GM13977 (cell line): Measurements from ENCODE around the gene GIMAP2.

Experiments
- DNase-seq: peaks from one replicate; pipeline ENCODE4 v3.0.0; 2012; ENCODE audit warnings: low spot score
- in situ Hi-C: fragments of 300-500 bp; cut with MboI; formaldehyde crosslinking; loops from one replicate; pipeline ENCODE4 v1.12.0; 2022; ENCODE audit warnings: low sequenced_read_pairs, low pct_unique_long_range_greater_than_20kb, mixed read lengths, inconsistent platforms; ENCODE audit not compliant: unreplicated experiment
- TF ChIP-seq, protein P1 (sequence below): IDR thresholded peaks from 2 replicates; pipeline ENCODE4 v1.5.1; 2012; ENCODE audit warnings: mild to moderate bottlenecking, control low read depth; ENCODE audit not compliant: insufficient read depth; ENCODE audit errors: extremely low read depth, missing control alignments

Gene GIMAP2

DNA sequence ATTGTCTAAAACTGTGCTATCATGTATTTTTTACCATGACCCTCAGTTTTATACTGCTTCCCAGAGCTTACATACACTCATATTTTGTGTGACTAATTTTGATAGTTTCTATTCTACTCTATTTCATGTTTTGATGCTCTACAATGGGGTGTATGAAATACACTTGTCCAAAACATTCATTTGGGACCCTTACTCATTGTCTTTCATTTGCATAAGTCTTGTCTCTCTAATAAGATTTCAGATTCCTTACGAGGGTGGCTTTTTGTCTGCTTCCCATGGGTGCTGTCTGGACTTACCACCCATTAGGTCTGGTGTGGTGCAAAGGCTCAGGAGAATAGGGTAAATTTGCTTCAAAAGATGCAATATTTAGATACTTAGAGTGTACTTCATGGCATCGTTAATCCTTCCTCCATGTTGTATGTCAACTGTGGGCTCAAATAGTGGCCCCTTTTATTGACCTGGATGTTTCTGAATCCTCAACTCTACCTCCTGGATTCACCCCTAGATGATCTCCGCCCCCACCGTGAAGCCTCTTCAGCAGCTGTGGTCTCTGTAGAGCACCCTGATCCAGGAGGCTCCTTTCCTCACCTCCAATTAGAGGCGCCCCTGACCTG lies 48.1 kb downstream of the GIMAP2 start:
- TF ChIP-seq, protein P1, sequence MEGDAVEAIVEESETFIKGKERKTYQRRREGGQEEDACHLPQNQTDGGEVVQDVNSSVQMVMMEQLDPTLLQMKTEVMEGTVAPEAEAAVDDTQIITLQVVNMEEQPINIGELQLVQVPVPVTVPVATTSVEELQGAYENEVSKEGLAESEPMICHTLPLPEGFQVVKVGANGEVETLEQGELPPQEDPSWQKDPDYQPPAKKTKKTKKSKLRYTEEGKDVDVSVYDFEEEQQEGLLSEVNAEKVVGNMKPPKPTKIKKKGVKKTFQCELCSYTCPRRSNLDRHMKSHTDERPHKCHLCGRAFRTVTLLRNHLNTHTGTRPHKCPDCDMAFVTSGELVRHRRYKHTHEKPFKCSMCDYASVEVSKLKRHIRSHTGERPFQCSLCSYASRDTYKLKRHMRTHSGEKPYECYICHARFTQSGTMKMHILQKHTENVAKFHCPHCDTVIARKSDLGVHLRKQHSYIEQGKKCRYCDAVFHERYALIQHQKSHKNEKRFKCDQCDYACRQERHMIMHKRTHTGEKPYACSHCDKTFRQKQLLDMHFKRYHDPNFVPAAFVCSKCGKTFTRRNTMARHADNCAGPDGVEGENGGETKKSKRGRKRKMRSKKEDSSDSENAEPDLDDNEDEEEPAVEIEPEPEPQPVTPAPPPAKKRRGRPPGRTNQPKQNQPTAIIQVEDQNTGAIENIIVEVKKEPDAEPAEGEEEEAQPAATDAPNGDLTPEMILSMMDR = no peak
- DNase-seq = no peak
- in situ Hi-C loops = loop anchor here (10.0 kb wide), 1 partner anchor 279 kb away; the partner anchor contains the start of gene GIMAP8

DNA sequence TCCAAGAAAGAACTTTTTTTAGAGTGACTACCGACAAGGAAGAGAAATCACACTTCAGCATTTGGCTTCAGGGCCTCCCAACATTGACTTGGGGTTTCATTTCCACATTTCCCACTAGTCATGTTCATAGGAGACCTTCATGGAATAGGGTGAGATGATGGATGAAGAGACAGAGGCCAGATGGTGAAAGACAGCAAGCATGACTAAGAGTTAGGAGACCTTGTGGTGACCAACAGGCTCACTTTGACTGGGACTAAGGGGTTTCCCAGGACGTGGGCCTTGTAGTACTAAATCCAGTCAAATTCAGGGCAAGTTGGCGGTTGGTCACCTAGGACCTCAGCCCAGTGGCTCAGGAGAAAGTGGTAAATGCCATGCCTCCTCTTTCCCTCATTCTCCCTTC lies 48.7 kb downstream of the GIMAP2 start:
- in situ Hi-C loops = loop anchor here (10.0 kb wide), 1 partner anchor 279 kb away; the partner anchor contains the start of gene GIMAP8
- no peak for DNase-seq

DNA sequence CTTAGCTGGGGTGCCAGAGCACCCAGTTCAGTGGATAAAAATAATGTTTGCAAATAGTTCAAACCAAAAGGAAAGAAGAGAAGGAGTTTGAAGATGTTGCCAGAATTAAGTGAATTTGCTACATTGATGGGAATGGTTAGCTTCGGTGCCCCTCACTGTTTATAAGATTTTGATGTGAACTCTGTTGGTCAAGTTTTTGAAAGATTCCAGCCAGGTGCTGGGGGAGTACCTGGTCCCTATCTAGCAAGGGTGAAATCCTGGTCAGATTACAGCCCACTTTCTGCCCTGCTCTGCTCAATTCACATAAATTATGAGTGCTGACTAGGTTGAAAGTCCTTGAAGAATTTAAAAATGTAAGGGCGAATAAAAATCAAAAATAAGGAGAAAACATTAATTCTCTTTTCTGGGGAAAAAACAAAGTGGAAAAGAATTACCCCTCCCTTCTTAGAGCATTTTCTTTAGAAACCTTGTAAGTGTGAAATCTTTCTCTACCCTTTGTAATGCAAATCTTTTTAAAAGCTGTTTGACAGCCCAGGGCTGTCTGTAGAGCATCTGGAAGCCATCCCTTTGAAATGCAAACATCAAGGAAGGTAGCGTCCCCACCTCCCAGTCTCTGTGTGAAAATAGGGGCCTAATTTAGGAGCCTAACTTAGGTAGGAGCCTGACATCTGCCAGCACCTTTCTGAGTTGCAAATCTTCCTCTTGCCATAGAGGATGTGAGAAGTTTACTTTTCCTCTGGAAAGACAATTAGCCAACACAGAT lies 50.3 kb downstream of the GIMAP2 start:
- DNase-seq = no peak
- in situ Hi-C loops = loop anchor here (10.0 kb wide), 1 partner anchor 281 kb away; the partner anchor contains the start of gene GIMAP8

More for the DNA sequence above, 48.7 kb downstream of the GIMAP2 start:
- TF ChIP-seq, protein P1 = no peak

DNA sequence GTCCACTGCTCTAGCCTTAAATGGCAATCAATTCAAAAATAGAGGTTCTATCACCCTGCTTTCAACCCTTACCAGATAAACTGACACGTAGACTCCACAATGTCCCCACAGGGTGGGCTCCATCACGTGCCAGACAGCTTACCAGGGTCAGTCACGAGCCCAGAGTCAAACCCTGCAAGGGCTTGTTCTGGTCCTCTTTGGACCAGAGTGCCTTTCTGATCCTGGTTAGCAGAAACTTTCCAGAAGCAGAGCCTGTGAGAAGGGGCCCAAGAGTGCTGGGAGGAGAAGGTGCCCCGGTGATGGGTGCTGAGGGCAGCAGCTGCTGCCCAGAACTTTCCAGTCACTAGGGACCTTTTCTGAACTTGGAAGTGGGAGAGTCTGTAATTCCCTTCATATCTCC lies 51.4 kb downstream of the GIMAP2 start:
- TF ChIP-seq, protein P1 = no peak
- in situ Hi-C loops = loop anchor here (10.0 kb wide), 1 partner anchor 282 kb away; the partner anchor contains the start of gene GIMAP8
- no peak for DNase-seq

More for the DNA sequence above, 50.3 kb downstream of the GIMAP2 start:
- TF ChIP-seq, protein P1 = no peak

DNA sequence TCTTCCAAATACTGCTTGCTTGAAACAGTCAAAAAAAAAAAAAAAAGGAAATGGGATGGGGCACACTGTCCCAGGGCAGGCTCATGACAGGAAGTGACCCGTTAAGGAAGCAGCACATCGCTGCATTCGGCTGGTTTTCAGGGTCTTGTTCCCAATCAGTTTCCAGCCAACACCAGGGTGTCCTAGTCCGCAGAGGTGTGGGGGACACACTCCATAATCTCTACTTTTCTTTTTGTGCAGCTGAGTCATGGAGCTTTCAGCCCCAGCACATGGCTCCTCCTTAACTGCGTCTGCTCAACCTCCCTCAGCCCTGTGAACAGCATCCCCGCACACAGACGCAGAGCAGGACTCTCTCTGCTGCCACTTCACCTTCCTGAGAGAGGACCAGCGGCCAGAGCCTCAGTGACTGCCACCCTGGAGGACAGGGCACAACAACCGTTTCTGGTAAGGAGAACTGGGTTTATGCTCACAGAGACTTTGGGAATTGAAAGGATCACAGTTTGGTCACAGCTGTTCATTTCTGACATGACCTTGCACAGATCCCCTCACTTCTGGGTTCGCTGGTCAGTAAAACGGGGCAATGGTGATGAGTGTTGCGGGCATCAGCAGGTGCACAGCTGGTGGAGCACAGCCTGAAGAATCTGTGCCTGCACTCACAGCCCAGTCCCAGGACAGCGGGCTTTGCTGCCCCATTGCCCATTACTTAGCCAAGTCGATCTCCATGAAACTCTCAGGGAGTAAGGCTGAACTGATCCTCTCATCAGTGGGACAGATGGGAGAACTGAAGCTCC lies 52.0 kb downstream of the GIMAP2 start, which contains the start of gene GIMAP5:
TSS of gene GIMAP5 (plus strand) at position 154 of the 791 bp plus-strand sequence. CDS start 3,467 bp downstream, outside the sequence.
- in situ Hi-C loops = loop anchor here (10.0 kb wide), 1 partner anchor 283 kb away; the partner anchor contains the start of gene GIMAP8
- no peak for DNase-seq
- TF ChIP-seq, protein P1 = no peak

DNA sequence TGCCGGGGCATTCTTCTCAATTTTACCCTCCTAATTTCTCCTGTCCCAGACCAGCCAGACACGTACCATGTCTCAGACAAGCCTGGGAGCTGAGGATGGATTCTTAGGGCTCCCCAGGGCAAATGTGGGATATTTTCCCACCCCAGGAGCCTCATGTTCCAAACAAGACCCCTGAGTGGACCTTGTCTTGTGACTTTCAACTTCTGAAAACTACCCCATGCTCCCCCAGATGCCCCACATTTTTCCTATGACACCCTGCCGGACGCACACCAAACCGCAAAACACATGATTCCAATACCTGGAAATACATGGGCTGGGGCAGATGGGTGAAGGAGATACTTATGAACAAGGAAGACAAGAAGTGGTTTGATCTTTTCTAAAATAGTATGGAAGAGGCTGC lies 52.6 kb downstream of the GIMAP2 start:
- TF ChIP-seq, protein P1 = no peak
- DNase-seq = no peak
- in situ Hi-C loops = loop anchor here (10.0 kb wide), 1 partner anchor 283 kb away; the partner anchor contains the start of gene GIMAP8
